NCI-H1694 treated with DMSO at 0.1 percent for 48 hours (cell line): ENCODE data around the gene YARS1.
A peak's percentile ranks its signal among the peaks of the same experiment; 100 is the strongest.

Experiments
- DNase-seq: peaks from one replicate; lab custom pipeline; 2025; lab: John Stamatoyannopoulos, UW

Gene YARS1

GRCh38 chr1:32779242-32779641, 37.9 kb downstream of the YARS1 start:
- no peak for DNase-seq

GRCh38 chr1:32775640-32776337, 41.4 kb downstream of the YARS1 start:
- no peak for DNase-seq

- DNase-seq = no peak
Observed at GRCh38 chr1:32774950-32775634, 42.1 kb downstream of the YARS1 start.

GRCh38 chr1:32774464-32774808, 42.7 kb downstream of the YARS1 start:
- DNase-seq = no peak

- no peak for DNase-seq
Observed at GRCh38 chr1:32773764-32774463, 43.2 kb downstream of the YARS1 start.

GRCh38 chr1:32773018-32773763, 44.0 kb downstream of the YARS1 start:
- DNase-seq = peak; percentile 31

- no peak for DNase-seq
Observed at GRCh38 chr1:32772281-32773017, 44.7 kb downstream of the YARS1 start.

- no peak for DNase-seq
Observed at GRCh38 chr1:32771561-32772280, 45.4 kb downstream of the YARS1 start.

- no peak for DNase-seq
Observed at GRCh38 chr1:32770741-32771548, 46.2 kb downstream of the YARS1 start.

- no peak for DNase-seq
Observed at GRCh38 chr1:32770221-32770731, 46.9 kb downstream of the YARS1 start.

GRCh38 chr1:32769524-32770220, 47.5 kb downstream of the YARS1 start:
- DNase-seq = no peak

GRCh38 chr1:32768110-32768850, 48.9 kb downstream of the YARS1 start:
- DNase-seq = no peak

GRCh38 chr1:32767641-32768040, 49.5 kb downstream of the YARS1 start:
- no peak for DNase-seq

GRCh38 chr1:32767156-32767555, 50.0 kb downstream of the YARS1 start:
- DNase-seq = no peak

GRCh38 chr1:32766328-32766972, 50.7 kb downstream of the YARS1 start:
- no peak for DNase-seq

- peak; percentile 82 for DNase-seq
Observed at GRCh38 chr1:32765570-32766327, 51.4 kb downstream of the YARS1 start.

- DNase-seq = peak; percentile 82
Observed at GRCh38 chr1:32764826-32765569, 52.2 kb downstream of the YARS1 start.
